Right renal cortex interstitium (tissue), 3 donors: Measurements from ENCODE around the gene RUNX2. TPM values are rescaled to one million over a fixed set of nuclear protein-coding genes. Genes with fewer than 3 reads are reported as not detected.

Experiments used
- DNase-seq, 3 donors: peaks; one replicate each; pipeline ENCODE4 v3.0.0-alpha.2; 2013; ENCODE audit warnings: low read depth in 3 of 3, low spot score in 2 of 3
- polyA plus RNA-seq, 3 donors: library from polyadenylated mRNA; unstranded; fragments of 120-200 nt; gene quantifications; one replicate each; pipeline ENCODE4 v1.2.1, GENCODE V29; 2013; ENCODE audit not compliant: insufficient read length in 3 of 3

Gene RUNX2
- polyA plus RNA-seq, 3 donors, result 2.0 to 3.1 (median 2.4) TPM

GRCh38 chr6:45686841-45687569 lies 358.9 kb downstream of the RUNX2 start:
- no peak for DNase-seq

- DNase-seq, result no peak
Measured at GRCh38 chr6:45687570-45687969, 359.4 kb downstream of the RUNX2 start.

GRCh38 chr6:45688180-45688579 lies 360.1 kb downstream of the RUNX2 start:
- no peak for DNase-seq

- no peak for DNase-seq
Measured at GRCh38 chr6:45689926-45690615, 361.9 kb downstream of the RUNX2 start.

GRCh38 chr6:45690846-45691245 lies 362.7 kb downstream of the RUNX2 start:
- no peak for DNase-seq

- no peak for DNase-seq
Measured at GRCh38 chr6:45691426-45691825, 363.3 kb downstream of the RUNX2 start.

- no peak for DNase-seq
Measured at GRCh38 chr6:45692021-45692420, 363.9 kb downstream of the RUNX2 start.

- no peak for DNase-seq
Measured at GRCh38 chr6:45696738-45697137, 368.6 kb downstream of the RUNX2 start.

GRCh38 chr6:45697605-45698004 lies 369.5 kb downstream of the RUNX2 start:
- DNase-seq, result no peak

GRCh38 chr6:45698046-45698445 lies 369.9 kb downstream of the RUNX2 start:
- no peak for DNase-seq

- no peak for DNase-seq
Measured at GRCh38 chr6:45699663-45700062, 371.5 kb downstream of the RUNX2 start.

- no peak for DNase-seq
Measured at GRCh38 chr6:45702849-45703739, 375.0 kb downstream of the RUNX2 start.

GRCh38 chr6:45704056-45704800 lies 376.1 kb downstream of the RUNX2 start:
- DNase-seq, result no peak

- DNase-seq, result no peak
Measured at GRCh38 chr6:45705137-45705855, 377.2 kb downstream of the RUNX2 start.

GRCh38 chr6:45706319-45706718 lies 378.2 kb downstream of the RUNX2 start:
- no peak for DNase-seq

GRCh38 chr6:45707176-45707575 lies 379.0 kb downstream of the RUNX2 start:
- DNase-seq, result no peak

- no peak for DNase-seq
Measured at GRCh38 chr6:45709781-45710220, 381.7 kb downstream of the RUNX2 start.

- DNase-seq, result no peak
Measured at GRCh38 chr6:45710304-45710821, 382.2 kb downstream of the RUNX2 start.

GRCh38 chr6:45712076-45712475 lies 383.9 kb downstream of the RUNX2 start:
- DNase-seq, result no peak

GRCh38 chr6:45712786-45713185 lies 384.7 kb downstream of the RUNX2 start:
- no peak for DNase-seq
